HepG2 (cell line): ENCODE data around the gene NECTIN2. TPM values are rescaled to one million over a fixed set of nuclear protein-coding genes. Genes with fewer than 3 reads are reported as not detected.

Experiments used
- ATF1 ChIP-seq: IDR thresholded peaks from 2 replicates; pipeline ENCODE4 v1.6.1; 2016; ENCODE audit warnings: mild to moderate bottlenecking, control low read depth
- CBX1 ChIP-seq: IDR thresholded peaks from one replicate; pipeline ENCODE4 v1.6.1; 2016; ENCODE audit warnings: antibody characterized with exemption, low read depth
- FOXA3 ChIP-seq: IDR thresholded peaks from 2 replicates; pipeline ENCODE4 v1.6.1; 2016; ENCODE audit warnings: missing genetic modification reagents, missing compliant biosample characterization
- KDM4B ChIP-seq: sonication (generic); formaldehyde crosslinking; IDR thresholded peaks from 2 replicates; pipeline ENCODE4 v1.4.0; 2020; ENCODE audit warnings: missing genetic modification reagents
- KLF12 ChIP-seq: sonication (generic); formaldehyde crosslinking; IDR thresholded peaks from 2 replicates; pipeline ENCODE4 v1.4.0; 2020; ENCODE audit warnings: missing genetic modification reagents, borderline replicate concordance
- MLLT10 ChIP-seq: sonication (generic); formaldehyde crosslinking; IDR thresholded peaks from 2 replicates; pipeline ENCODE4 v1.4.0; 2020; ENCODE audit warnings: missing genetic modification reagents
- NFYB ChIP-seq: sonication (generic); formaldehyde crosslinking; IDR thresholded peaks from 2 replicates; pipeline ENCODE4 v1.4.0; 2020; ENCODE audit warnings: missing genetic modification reagents
- PCBP2 ChIP-seq: fragments of 200-400 bp; formaldehyde crosslinking; optimal IDR thresholded peaks from 2 replicates; pipeline ENCODE3; 2018; ENCODE audit warnings: low read length, low read depth; ENCODE audit not compliant: poor library complexity, severe bottlenecking
- POGZ ChIP-seq: sonication (generic); formaldehyde crosslinking; IDR thresholded peaks from 2 replicates; pipeline ENCODE4 v1.4.0; 2020; ENCODE audit warnings: mild to moderate bottlenecking, missing genetic modification reagents
- RORA ChIP-seq: sonication (generic); formaldehyde crosslinking; IDR thresholded peaks from 2 replicates; pipeline ENCODE4 v1.5.0; 2020; ENCODE audit warnings: mild to moderate bottlenecking, missing genetic modification reagents, moderate library complexity
- SMAD9 ChIP-seq: sonication (generic); formaldehyde crosslinking; IDR thresholded peaks from 2 replicates; pipeline ENCODE4 v1.5.1; 2020; ENCODE audit warnings: mild to moderate bottlenecking, missing genetic modification reagents
- ZBTB42 ChIP-seq: sonication (generic); formaldehyde crosslinking; IDR thresholded peaks from 2 replicates; pipeline ENCODE4 v1.5.0; 2020; ENCODE audit warnings: mild to moderate bottlenecking, missing genetic modification reagents
- ZBTB7A ChIP-seq: sonication (generic); formaldehyde crosslinking; IDR thresholded peaks from 2 replicates; pipeline ENCODE4 v1.8.0; 2022; ENCODE audit warnings: mild to moderate bottlenecking, missing genetic modification reagents
- ZFP36L1 ChIP-seq: sonication (generic); formaldehyde crosslinking; IDR thresholded peaks from 2 replicates; pipeline ENCODE4 v1.8.0; 2022; ENCODE audit warnings: mild to moderate bottlenecking, missing genetic modification reagents, moderate library complexity
- ZMAT3 ChIP-seq: sonication (generic); formaldehyde crosslinking; conservative IDR thresholded peaks from 2 replicates; pipeline ENCODE4 v1.7.0; 2021; ENCODE audit warnings: missing genetic modification reagents
- ZNF10 ChIP-seq: sonication (generic); formaldehyde crosslinking; IDR thresholded peaks from 2 replicates; pipeline ENCODE4 v1.4.0; 2020; ENCODE audit warnings: mild to moderate bottlenecking, low read depth, missing genetic modification reagents, borderline replicate concordance
- ZNF430 ChIP-seq: sonication (generic); formaldehyde crosslinking; IDR thresholded peaks from 2 replicates; pipeline ENCODE4 v1.9.0; 2021; ENCODE audit warnings: mild to moderate bottlenecking, missing genetic modification reagents
- ZNF75D ChIP-seq: sonication (generic); formaldehyde crosslinking; IDR thresholded peaks from 2 replicates; pipeline ENCODE4 v1.8.1; 2023; ENCODE audit warnings: missing genetic modification reagents, mild to moderate bottlenecking, borderline replicate concordance
- polyA plus RNA-seq, 8 experiments: library from polyadenylated mRNA; depleted of rRNA in 3 of 8; stranded (reverse) in 7 of 8; unstranded in 1 of 8; fragments of >200 nt; fragmentation: Illumina TruSeq in 4 of 8; extraction: Trizol in 4 of 8; gene quantifications; 2 replicates each; pipeline versions ENCODE4 v1.2.1 to v1.2.3, GENCODE V29; 2011 to 2016; ENCODE audit warnings: low read depth in 4 of 8, missing spikeins in 1 of 8, mixed read lengths in 1 of 8; ENCODE audit not compliant: insufficient read depth in 1 of 8
- total RNA-seq, 5 experiments: library from RNA; depleted of rRNA; stranded (reverse); fragments of >200 nt; fragmentation: Illumina TruSeq; extraction: Trizol; gene quantifications; 2 replicates each; pipeline ENCODE4 v1.2.3, GENCODE V29; 2016; ENCODE audit warnings: low read depth in 1 of 5
- TF ChIP-seq, protein P1 (sequence below): sonication (generic); formaldehyde crosslinking; IDR thresholded peaks from 2 replicates; pipeline ENCODE4 v1.8.0; 2022; ENCODE audit warnings: missing genetic modification reagents, mild to moderate bottlenecking, inconsistent platforms, borderline replicate concordance
- TF ChIP-seq, protein P2 (sequence below): sonication (generic); formaldehyde crosslinking; IDR thresholded peaks from 2 replicates; pipeline ENCODE4 v1.5.1; 2020; ENCODE audit warnings: missing genetic modification reagents, mild to moderate bottlenecking, borderline replicate concordance
- TF ChIP-seq, protein P3 (sequence below): sonication (generic); formaldehyde crosslinking; IDR thresholded peaks from 2 replicates; pipeline ENCODE4 v1.5.1; 2020; ENCODE audit warnings: missing genetic modification reagents, mild to moderate bottlenecking, borderline replicate concordance
- TF ChIP-seq, protein P4 (sequence below): sonication (generic); formaldehyde crosslinking; IDR thresholded peaks from 2 replicates; pipeline ENCODE4 v1.5.0; 2020; ENCODE audit warnings: missing genetic modification reagents, mild to moderate bottlenecking, borderline replicate concordance
- TF ChIP-seq, protein P5 (sequence below): IDR thresholded peaks from 2 replicates; pipeline ENCODE4 v1.6.1; 2012; ENCODE audit warnings: low read length, improper control_type of control experiment

Gene NECTIN2
- total and polyA plus RNA-seq, 2 of the 13 experiments (the other 11 are each of a cell fraction or from before 2014, with no cell fraction given) = 75.4 to 114 TPM

DNA sequence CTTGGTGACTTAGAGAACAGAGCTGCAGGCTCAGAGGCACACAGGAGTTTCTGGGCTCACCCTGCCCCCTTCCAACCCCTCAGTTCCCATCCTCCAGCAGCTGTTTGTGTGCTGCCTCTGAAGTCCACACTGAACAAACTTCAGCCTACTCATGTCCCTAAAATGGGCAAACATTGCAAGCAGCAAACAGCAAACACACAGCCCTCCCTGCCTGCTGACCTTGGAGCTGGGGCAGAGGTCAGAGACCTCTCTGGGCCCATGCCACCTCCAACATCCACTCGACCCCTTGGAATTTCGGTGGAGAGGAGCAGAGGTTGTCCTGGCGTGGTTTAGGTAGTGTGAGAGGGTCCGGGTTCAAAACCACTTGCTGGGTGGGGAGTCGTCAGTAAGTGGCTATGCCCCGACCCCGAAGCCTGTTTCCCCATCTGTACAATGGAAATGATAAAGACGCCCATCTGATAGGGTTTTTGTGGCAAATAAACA lies 78.2 kb downstream of the NECTIN2 start (continued):
- TF ChIP-seq, protein P1, sequence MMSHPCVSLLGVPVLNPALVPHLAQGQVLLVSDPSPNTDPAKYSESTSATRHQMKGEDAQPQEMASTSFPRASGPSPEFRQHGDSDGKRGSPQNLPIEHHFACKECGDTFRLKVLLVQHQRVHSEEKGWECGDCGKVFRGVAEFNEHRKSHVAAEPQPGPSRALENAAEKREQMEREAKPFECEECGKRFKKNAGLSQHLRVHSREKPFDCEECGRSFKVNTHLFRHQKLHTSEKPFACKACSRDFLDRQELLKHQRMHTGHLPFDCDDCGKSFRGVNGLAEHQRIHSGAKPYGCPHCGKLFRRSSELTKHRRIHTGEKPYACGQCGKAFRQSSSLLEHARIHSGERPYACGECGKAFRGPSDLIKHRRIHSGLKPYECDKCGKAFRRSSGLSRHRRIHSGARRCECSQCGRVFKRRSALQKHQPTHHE = no peak
- TF ChIP-seq PCBP2 (no peak), ZNF75D (CRISPR knock-in tag) (no peak), KDM4B (CRISPR knock-in tag) (peak; percentile 94), ZMAT3 (CRISPR knock-in tag) (peak; percentile 76; the same call in 1 of the 2 replicates), NFYB (CRISPR knock-in tag) (no peak), RORA (CRISPR knock-in tag) (no peak), ZNF10 (CRISPR knock-in tag) (no peak), ZNF430 (peak; percentile 77; the same call in 1 of the 2 replicates), ZBTB42 (CRISPR knock-in tag) (no peak; the same call in 1 of the 2 replicates), POGZ (peak; percentile 73), ZBTB7A (CRISPR knock-in tag) (peak; percentile 99), MLLT10 (no peak), CBX1 (no peak), FOXA3 (CRISPR knock-in tag) (peak; percentile 97), ATF1 (CRISPR knock-in tag) (peak; percentile 74), KLF12 (CRISPR knock-in tag) (peak; percentile 65; the same call in 1 of the 2 replicates), SMAD9 (CRISPR knock-in tag) (no peak), ZFP36L1 (CRISPR knock-in tag) (peak; percentile 51; the same call in 1 of the 2 replicates)
- TF ChIP-seq, protein P2, sequence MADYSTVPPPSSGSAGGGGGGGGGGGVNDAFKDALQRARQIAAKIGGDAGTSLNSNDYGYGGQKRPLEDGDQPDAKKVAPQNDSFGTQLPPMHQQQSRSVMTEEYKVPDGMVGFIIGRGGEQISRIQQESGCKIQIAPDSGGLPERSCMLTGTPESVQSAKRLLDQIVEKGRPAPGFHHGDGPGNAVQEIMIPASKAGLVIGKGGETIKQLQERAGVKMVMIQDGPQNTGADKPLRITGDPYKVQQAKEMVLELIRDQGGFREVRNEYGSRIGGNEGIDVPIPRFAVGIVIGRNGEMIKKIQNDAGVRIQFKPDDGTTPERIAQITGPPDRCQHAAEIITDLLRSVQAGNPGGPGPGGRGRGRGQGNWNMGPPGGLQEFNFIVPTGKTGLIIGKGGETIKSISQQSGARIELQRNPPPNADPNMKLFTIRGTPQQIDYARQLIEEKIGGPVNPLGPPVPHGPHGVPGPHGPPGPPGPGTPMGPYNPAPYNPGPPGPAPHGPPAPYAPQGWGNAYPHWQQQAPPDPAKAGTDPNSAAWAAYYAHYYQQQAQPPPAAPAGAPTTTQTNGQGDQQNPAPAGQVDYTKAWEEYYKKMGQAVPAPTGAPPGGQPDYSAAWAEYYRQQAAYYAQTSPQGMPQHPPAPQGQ (CRISPR knock-in tag) = peak; percentile 77
- TF ChIP-seq, protein P3, sequence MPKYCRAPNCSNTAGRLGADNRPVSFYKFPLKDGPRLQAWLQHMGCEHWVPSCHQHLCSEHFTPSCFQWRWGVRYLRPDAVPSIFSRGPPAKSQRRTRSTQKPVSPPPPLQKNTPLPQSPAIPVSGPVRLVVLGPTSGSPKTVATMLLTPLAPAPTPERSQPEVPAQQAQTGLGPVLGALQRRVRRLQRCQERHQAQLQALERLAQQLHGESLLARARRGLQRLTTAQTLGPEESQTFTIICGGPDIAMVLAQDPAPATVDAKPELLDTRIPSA (CRISPR knock-in tag) = no peak
- TF ChIP-seq, protein P4, sequence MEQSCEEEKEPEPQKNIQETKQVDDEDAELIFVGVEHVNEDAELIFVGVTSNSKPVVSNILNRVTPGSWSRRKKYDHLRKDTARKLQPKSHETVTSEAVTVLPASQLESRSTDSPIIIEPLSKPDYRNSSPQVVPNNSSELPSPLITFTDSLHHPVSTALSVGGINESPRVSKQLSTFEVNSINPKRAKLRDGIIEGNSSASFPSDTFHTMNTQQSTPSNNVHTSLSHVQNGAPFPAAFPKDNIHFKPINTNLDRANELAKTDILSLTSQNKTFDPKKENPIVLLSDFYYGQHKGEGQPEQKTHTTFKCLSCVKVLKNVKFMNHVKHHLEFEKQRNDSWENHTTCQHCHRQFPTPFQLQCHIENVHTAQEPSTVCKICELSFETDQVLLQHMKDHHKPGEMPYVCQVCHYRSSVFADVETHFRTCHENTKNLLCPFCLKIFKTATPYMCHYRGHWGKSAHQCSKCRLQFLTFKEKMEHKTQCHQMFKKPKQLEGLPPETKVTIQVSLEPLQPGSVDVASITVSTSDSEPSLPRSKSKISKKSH (CRISPR knock-in tag) = no peak
- TF ChIP-seq, protein P5, sequence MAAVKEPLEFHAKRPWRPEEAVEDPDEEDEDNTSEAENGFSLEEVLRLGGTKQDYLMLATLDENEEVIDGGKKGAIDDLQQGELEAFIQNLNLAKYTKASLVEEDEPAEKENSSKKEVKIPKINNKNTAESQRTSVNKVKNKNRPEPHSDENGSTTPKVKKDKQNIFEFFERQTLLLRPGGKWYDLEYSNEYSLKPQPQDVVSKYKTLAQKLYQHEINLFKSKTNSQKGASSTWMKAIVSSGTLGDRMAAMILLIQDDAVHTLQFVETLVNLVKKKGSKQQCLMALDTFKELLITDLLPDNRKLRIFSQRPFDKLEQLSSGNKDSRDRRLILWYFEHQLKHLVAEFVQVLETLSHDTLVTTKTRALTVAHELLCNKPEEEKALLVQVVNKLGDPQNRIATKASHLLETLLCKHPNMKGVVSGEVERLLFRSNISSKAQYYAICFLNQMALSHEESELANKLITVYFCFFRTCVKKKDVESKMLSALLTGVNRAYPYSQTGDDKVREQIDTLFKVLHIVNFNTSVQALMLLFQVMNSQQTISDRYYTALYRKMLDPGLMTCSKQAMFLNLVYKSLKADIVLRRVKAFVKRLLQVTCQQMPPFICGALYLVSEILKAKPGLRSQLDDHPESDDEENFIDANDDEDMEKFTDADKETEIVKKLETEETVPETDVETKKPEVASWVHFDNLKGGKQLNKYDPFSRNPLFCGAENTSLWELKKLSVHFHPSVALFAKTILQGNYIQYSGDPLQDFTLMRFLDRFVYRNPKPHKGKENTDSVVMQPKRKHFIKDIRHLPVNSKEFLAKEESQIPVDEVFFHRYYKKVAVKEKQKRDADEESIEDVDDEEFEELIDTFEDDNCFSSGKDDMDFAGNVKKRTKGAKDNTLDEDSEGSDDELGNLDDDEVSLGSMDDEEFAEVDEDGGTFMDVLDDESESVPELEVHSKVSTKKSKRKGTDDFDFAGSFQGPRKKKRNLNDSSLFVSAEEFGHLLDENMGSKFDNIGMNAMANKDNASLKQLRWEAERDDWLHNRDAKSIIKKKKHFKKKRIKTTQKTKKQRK = no peak
